DND-41 (cell line): ENCODE results near the gene RBP2.

Experiments
- CTCF ChIP-seq: IDR thresholded peaks from 2 replicates; pipeline ENCODE4 v1.5.1; 2012; ENCODE audit warnings: borderline replicate concordance, low read length, moderate library complexity, mild to moderate bottlenecking; ENCODE audit not compliant: poor library complexity, severe bottlenecking; ENCODE audit errors: extremely low read depth
- EZH2 ChIP-seq: IDR thresholded peaks from 3 replicates; pipeline ENCODE4 v1.6.1; 2012; ENCODE audit warnings: borderline replicate concordance, low read depth, mild to moderate bottlenecking, moderate library complexity, low read length, inconsistent platforms; ENCODE audit not compliant: severe bottlenecking

- TF ChIP-seq CTCF (no peak), EZH2 (no peak)
These were observed 29.6 kb upstream of the RBP2 start for GRCh38 chr3:139505829-139506386.
